HepG2 (cell line): Measurements from ENCODE around the gene TDRD3. TPM values are rescaled to one million over a fixed set of nuclear protein-coding genes. Genes with fewer than 3 reads are reported as not detected.

Source experiments
- GTF3A ChIP-seq: sonication (generic); formaldehyde crosslinking; conservative IDR thresholded peaks from 2 replicates; pipeline ENCODE4 v1.4.0; 2020; ENCODE audit warnings: mild to moderate bottlenecking, missing genetic modification reagents
- HNRNPK ChIP-seq: fragments of 200-400 bp; formaldehyde crosslinking; IDR thresholded peaks from 2 replicates; pipeline ENCODE4 v1.6.1; 2018; ENCODE audit warnings: low read length, low read depth, moderate library complexity, mild to moderate bottlenecking; ENCODE audit not compliant: poor library complexity, severe bottlenecking
- TARDBP ChIP-seq: sonication (generic); formaldehyde crosslinking; IDR thresholded peaks from 2 replicates; pipeline ENCODE4 v1.8.0; 2022; ENCODE audit warnings: mild to moderate bottlenecking, missing genetic modification reagents
- YEATS4 ChIP-seq: sonication (generic); formaldehyde crosslinking; IDR thresholded peaks from 2 replicates; pipeline ENCODE4 v1.4.0; 2020; ENCODE audit warnings: missing genetic modification reagents, borderline replicate concordance
- ZC3H4 ChIP-seq: sonication (generic); formaldehyde crosslinking; IDR thresholded peaks from 2 replicates; pipeline ENCODE4 v1.4.0; 2020; ENCODE audit warnings: missing genetic modification reagents, borderline replicate concordance
- ZNF782 ChIP-seq: sonication (generic); formaldehyde crosslinking; IDR thresholded peaks from 2 replicates; pipeline ENCODE4 v1.4.0; 2020; ENCODE audit warnings: missing genetic modification reagents, mild to moderate bottlenecking, borderline replicate concordance
- ZSCAN30 ChIP-seq: sonication (generic); formaldehyde crosslinking; IDR thresholded peaks from 2 replicates; pipeline ENCODE4 v1.5.0; 2020; ENCODE audit warnings: mild to moderate bottlenecking, missing genetic modification reagents
- polyA plus RNA-seq, 8 experiments: library from polyadenylated mRNA; depleted of rRNA in 3 of 8; stranded (reverse) in 7 of 8; unstranded in 1 of 8; fragments of >200 nt; fragmentation: Illumina TruSeq in 4 of 8; extraction: Trizol in 4 of 8; gene quantifications; 2 replicates each; pipeline versions ENCODE4 v1.2.1 to v1.2.3, GENCODE V29; 2011 to 2016; ENCODE audit warnings: low read depth in 4 of 8, missing spikeins in 1 of 8, mixed read lengths in 1 of 8; ENCODE audit not compliant: insufficient read depth in 1 of 8
- total RNA-seq, 5 experiments: library from RNA; depleted of rRNA; stranded (reverse); fragments of >200 nt; fragmentation: Illumina TruSeq; extraction: Trizol; gene quantifications; 2 replicates each; pipeline ENCODE4 v1.2.3, GENCODE V29; 2016; ENCODE audit warnings: low read depth in 1 of 5
- TF ChIP-seq, protein P1 (sequence below): sonication (generic); formaldehyde crosslinking; IDR thresholded peaks from 2 replicates; pipeline ENCODE4 v1.5.0; 2020; ENCODE audit warnings: mild to moderate bottlenecking, missing genetic modification reagents, borderline replicate concordance
- TF ChIP-seq, protein P2 (sequence below): sonication (generic); formaldehyde crosslinking; conservative IDR thresholded peaks from 2 replicates; pipeline ENCODE4 v1.4.0; 2020; ENCODE audit warnings: missing genetic modification reagents
- TF ChIP-seq, protein P3 (sequence below), 2 experiments: sonication (generic) in 1 of 2; formaldehyde crosslinking in 1 of 2; IDR thresholded peaks; 2 replicates each; pipeline versions ENCODE4 v1.6.1 to v1.9.0; 2014 to 2022; ENCODE audit warnings: antibody characterized with exemption in 1 of 2, borderline replicate concordance in 1 of 2, inconsistent platforms in 1 of 2, low read depth in 1 of 2, missing genetic modification reagents in 1 of 2
- TF ChIP-seq, protein P4 (sequence below): sonication (generic); formaldehyde crosslinking; IDR thresholded peaks from 2 replicates; pipeline ENCODE4 v1.4.0; 2020; ENCODE audit warnings: mild to moderate bottlenecking, missing genetic modification reagents
- TF ChIP-seq, protein P5 (sequence below): sonication (generic); formaldehyde crosslinking; IDR thresholded peaks from 2 replicates; pipeline ENCODE4 v1.5.1; 2020; ENCODE audit warnings: missing genetic modification reagents, mild to moderate bottlenecking, borderline replicate concordance

Gene TDRD3
- total and polyA plus RNA-seq, 2 of the 13 experiments (the other 11 are each of a cell fraction or from before 2014, with no cell fraction given) = 4.7 to 11.8 TPM

DNA sequence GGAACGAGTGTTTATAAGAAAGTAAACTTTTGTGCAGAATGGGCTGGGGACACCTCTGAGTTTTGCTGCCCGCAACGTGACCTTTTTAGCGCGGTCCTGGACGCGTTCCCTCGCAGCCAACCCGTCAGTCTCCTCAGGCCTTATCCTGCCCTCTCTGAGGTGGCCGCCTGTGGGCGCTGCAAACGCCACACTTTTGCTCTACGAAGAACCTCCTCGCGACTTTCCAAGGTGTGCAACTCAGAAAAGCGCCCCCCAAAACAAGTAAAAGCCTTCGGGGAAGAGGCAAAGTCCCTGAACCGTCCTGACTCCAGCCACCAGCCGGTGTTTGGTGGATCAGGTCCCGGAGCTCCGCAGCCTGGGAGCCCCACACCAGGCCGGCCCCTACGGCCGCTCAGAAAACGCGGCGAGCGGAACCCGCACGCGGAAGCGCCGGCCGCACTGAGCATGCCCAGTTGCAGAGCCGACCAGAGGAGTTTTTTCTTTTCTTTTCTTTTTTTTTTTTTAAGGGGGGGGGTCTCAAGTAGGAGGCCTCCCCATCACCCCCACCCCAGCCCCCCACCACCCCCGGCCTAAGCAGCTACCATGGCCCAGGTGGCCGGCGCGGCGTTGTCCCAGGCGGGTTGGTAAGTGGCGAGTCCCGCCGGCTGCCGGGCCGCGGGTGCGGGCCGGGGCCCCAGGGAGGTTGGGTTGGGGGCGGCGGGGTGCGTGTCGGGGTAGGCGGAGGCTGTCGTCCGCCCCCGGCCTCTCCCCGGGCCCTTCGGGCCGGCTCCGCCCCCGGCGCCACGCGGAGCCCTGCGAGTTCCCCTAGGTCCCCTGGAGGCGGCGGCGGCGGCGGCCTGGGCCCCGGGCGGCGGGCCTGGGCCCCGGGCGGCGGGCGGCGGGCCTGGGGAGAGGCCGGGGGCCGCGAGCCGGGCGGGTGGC, at the start of gene TDRD3 (continued):
- TF ChIP-seq, protein P1, sequence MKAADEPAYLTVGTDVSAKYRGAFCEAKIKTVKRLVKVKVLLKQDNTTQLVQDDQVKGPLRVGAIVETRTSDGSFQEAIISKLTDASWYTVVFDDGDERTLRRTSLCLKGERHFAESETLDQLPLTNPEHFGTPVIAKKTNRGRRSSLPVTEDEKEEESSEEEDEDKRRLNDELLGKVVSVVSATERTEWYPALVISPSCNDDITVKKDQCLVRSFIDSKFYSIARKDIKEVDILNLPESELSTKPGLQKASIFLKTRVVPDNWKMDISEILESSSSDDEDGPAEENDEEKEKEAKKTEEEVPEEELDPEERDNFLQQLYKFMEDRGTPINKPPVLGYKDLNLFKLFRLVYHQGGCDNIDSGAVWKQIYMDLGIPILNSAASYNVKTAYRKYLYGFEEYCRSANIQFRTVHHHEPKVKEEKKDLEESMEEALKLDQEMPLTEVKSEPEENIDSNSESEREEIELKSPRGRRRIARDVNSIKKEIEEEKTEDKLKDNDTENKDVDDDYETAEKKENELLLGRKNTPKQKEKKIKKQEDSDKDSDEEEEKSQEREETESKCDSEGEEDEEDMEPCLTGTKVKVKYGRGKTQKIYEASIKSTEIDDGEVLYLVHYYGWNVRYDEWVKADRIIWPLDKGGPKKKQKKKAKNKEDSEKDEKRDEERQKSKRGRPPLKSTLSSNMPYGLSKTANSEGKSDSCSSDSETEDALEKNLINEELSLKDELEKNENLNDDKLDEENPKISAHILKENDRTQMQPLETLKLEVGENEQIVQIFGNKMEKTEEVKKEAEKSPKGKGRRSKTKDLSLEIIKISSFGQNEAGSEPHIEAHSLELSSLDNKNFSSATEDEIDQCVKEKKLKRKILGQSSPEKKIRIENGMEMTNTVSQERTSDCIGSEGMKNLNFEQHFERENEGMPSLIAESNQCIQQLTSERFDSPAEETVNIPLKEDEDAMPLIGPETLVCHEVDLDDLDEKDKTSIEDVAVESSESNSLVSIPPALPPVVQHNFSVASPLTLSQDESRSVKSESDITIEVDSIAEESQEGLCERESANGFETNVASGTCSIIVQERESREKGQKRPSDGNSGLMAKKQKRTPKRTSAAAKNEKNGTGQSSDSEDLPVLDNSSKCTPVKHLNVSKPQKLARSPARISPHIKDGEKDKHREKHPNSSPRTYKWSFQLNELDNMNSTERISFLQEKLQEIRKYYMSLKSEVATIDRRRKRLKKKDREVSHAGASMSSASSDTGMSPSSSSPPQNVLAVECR (CRISPR knock-in tag) = peak; percentile 60; the same call in 1 of the 2 replicates
- TF ChIP-seq ZC3H4 (no peak), ZNF782 (CRISPR knock-in tag) (no peak), ZSCAN30 (CRISPR knock-in tag) (peak; percentile 83), HNRNPK (no peak), TARDBP (CRISPR knock-in tag) (peak; percentile 54), YEATS4 (peak; percentile 4; the same call in 1 of the 2 replicates), GTF3A (CRISPR knock-in tag) (no peak)
- TF ChIP-seq, protein P2, sequence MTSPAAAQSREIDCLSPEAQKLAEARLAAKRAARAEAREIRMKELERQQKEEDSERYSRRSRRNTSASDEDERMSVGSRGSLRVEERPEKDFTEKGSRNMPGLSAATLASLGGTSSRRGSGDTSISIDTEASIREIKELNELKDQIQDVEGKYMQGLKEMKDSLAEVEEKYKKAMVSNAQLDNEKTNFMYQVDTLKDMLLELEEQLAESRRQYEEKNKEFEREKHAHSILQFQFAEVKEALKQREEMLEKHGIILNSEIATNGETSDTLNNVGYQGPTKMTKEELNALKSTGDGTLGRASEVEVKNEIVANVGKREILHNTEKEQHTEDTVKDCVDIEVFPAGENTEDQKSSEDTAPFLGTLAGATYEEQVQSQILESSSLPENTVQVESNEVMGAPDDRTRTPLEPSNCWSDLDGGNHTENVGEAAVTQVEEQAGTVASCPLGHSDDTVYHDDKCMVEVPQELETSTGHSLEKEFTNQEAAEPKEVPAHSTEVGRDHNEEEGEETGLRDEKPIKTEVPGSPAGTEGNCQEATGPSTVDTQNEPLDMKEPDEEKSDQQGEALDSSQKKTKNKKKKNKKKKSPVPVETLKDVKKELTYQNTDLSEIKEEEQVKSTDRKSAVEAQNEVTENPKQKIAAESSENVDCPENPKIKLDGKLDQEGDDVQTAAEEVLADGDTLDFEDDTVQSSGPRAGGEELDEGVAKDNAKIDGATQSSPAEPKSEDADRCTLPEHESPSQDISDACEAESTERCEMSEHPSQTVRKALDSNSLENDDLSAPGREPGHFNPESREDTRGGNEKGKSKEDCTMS (CRISPR knock-in tag) = no peak
- TF ChIP-seq, protein P3, sequence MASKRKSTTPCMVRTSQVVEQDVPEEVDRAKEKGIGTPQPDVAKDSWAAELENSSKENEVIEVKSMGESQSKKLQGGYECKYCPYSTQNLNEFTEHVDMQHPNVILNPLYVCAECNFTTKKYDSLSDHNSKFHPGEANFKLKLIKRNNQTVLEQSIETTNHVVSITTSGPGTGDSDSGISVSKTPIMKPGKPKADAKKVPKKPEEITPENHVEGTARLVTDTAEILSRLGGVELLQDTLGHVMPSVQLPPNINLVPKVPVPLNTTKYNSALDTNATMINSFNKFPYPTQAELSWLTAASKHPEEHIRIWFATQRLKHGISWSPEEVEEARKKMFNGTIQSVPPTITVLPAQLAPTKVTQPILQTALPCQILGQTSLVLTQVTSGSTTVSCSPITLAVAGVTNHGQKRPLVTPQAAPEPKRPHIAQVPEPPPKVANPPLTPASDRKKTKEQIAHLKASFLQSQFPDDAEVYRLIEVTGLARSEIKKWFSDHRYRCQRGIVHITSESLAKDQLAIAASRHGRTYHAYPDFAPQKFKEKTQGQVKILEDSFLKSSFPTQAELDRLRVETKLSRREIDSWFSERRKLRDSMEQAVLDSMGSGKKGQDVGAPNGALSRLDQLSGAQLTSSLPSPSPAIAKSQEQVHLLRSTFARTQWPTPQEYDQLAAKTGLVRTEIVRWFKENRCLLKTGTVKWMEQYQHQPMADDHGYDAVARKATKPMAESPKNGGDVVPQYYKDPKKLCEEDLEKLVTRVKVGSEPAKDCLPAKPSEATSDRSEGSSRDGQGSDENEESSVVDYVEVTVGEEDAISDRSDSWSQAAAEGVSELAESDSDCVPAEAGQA (IDR thresholded peaks at IDR 0.05; ENCODE audit: low read depth) = no peak
- TF ChIP-seq, protein P3 (CRISPR knock-in tag; IDR thresholded peaks at IDR 0.05; ENCODE audit: borderline replicate concordance) = 0 out of 2 replicates have a peak, but pooled peaks have one; percentile 10
- TF ChIP-seq, protein P4, sequence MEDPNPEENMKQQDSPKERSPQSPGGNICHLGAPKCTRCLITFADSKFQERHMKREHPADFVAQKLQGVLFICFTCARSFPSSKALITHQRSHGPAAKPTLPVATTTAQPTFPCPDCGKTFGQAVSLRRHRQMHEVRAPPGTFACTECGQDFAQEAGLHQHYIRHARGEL (CRISPR knock-in tag) = no peak
- TF ChIP-seq, protein P5, sequence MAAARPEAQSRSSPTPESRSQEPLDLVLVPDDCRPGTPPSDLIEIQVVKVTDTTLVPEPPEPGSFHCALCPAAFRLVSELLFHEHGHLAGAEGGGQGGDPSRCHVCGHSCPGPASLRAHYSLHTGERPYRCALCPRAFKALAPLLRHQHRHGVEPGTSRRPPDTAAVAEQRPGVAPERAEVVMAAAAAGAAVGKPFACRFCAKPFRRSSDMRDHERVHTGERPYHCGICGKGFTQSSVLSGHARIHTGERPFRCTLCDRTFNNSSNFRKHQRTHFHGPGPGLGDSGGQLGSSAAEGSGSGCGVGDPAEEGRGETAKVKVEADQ = no peak
